GM10248 (cell line): ENCODE data around the gene POU2F1.

ENCODE experiments used
- CTCF ChIA-PET: fragments of 300-600 bp; sonication (Branson Sonifier 250); formaldehyde crosslinking; extraction: SDS; loops from one replicate; lab custom pipeline; 2021; ENCODE audit warnings: antibody characterized with exemption; lab: Yijun Ruan, JAX
- POLR2A ChIA-PET: fragments of 350-650 bp; sonication (Branson Sonifier 250); formaldehyde crosslinking; extraction: SDS; loops from one replicate; lab custom pipeline; 2020; ENCODE audit warnings: antibody characterized with exemption; lab: Yijun Ruan, JAX
- DNase-seq: peaks from one replicate; pipeline ENCODE4 v3.0.0; 2012; ENCODE audit errors: extremely low spot score
- CTCF ChIP-seq: IDR thresholded peaks from 2 replicates; pipeline ENCODE4 v1.5.1; 2012; ENCODE audit warnings: mild to moderate bottlenecking, low read depth; ENCODE audit errors: extremely low read depth, missing control alignments, control extremely low read depth

The POU2F1 gene

GRCh38 chr1:167474191-167474641 lies 253.5 kb downstream of the POU2F1 start:
- TF ChIP-seq CTCF = no peak
- DNase-seq = no peak
- ChIA-PET CTCF (no interaction called here), POLR2A (no interaction called here)

GRCh38 chr1:167476061-167476460 lies 255.4 kb downstream of the POU2F1 start:
- ChIA-PET POLR2A (no interaction called here), CTCF (interaction anchor here (0.9 to 2.0 kb wide), 5 partner anchors 9 to 58 kb away, joined by 3 to 5 read pairs (median 4); no protein-coding TSS in a partner anchor)
- DNase-seq = no peak
- no peak for TF ChIP-seq CTCF
